ENCODE measurements around the gene SERTAD4. TPM values are rescaled to one million over a fixed set of nuclear protein-coding genes. Genes with fewer than 3 reads are reported as not detected.

SERTAD4 gene
- total and polyA plus RNA-seq, 2 of the 8 experiments (the other 6 are each of a cell fraction or from before 2014, with no cell fraction given) = 0.54 to 3.2 TPM

DNA sequence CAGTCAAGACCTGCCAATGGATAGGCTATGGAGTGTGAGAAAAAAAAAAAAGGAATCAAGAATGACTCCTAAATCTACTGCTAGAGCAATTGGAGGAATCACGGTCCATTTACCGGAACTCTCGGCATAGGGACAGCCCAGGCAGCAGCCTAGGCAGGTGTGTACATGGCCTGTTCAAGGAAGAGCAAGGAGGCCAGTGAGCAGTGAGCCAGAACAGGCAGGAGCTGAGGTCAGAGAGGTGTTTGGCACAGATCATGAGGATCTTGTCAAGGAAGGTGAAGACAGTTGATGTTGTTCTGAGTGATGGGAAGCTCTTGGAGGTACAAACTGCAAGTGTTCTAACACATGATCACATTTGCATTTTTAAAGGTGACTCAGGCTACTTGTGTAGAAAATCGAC lies 55.5 kb downstream of the SERTAD4 start:
- Histone ChIP-seq H3K9me3 (ENCODE audit: insufficient read depth in 2 of 2, low read depth in 1 of 2, low read length in 1 of 2) (no peaks in the 10 kb centered on the region), H4K5ac (ENCODE audit: insufficient read length, low read depth, low read length) (no peak overlapping the region), H3K9ac (replicated peaks in 1 of 4; ENCODE audit: extremely low read depth in 1 of 4, low read depth in 3 of 4, low read length in 3 of 4) (no peak overlapping the region), H4K20me1 (replicated peaks in 1 of 2; ENCODE audit: control insufficient read depth in 1 of 2, insufficient read depth in 2 of 2, low read length in 2 of 2) (no peaks in the 10 kb centered on the region), H3K4me2 (ENCODE audit: insufficient read depth in 1 of 2, low read depth in 2 of 2, low read length in 2 of 2) (no peak overlapping the region), H2BK20ac (ENCODE audit: low read length) (no peak overlapping the region), H3K27me3 (replicated peaks in 1 of 4; ENCODE audit: control insufficient read depth in 3 of 4, extremely low read depth in 1 of 4, insufficient read depth in 3 of 4, low read length in 3 of 4) (peaks cover 0 to 6% (median 3%) of the 10 kb centered on the region in 4 experiments; a peak in 3 of 7 replicates), H3K79me1 (ENCODE audit: low read depth, low read length) (no peaks in the 10 kb centered on the region), H3K4me1 (replicated peaks in 1 of 4; ENCODE audit: control insufficient read depth in 3 of 4, insufficient read depth in 4 of 4, low read length in 3 of 4) (peaks cover 0 to 8% (median 3%) of the 10 kb centered on the region in 4 experiments; a peak in 4 of 7 replicates), H3K36me3 (ENCODE audit: control insufficient read depth in 2 of 4, insufficient read depth in 4 of 4, low read length in 3 of 4) (no peaks in the 10 kb centered on the region), H2BK5ac (ENCODE audit: low read depth, low read length) (no peak overlapping the region), H3K18ac (ENCODE audit: extremely low read depth, low read length) (no peak overlapping the region), H2AK5ac (ENCODE audit: low read depth, low read length) (no peak overlapping the region), H3K56ac (replicated peaks; ENCODE audit: insufficient read length, low read depth, low read length) (no peak overlapping the region), H3K27ac (ENCODE audit: low read depth, low read length) (no peak overlapping the region), H2BK12ac (ENCODE audit: low read depth, low read length) (no peak overlapping the region), H2BK120ac (replicated peaks; ENCODE audit: low read depth, low read length) (no peak overlapping the region), H3K79me2 (ENCODE audit: control insufficient read depth in 1 of 2, insufficient read depth in 2 of 2, low read length in 2 of 2) (no peaks in the 10 kb centered on the region), H3K23ac (ENCODE audit: insufficient read length) (no peak overlapping the region), H3K14ac (ENCODE audit: insufficient read length) (no peak overlapping the region), H3K23me2 (ENCODE audit: low read depth, low read length) (peaks cover 6% of the 10 kb centered on the region; the same call in 1 of the 2 replicates), H3K4me3 (ENCODE audit: extremely low read depth in 1 of 4, insufficient read depth in 2 of 4, low read depth in 3 of 4, low read length in 4 of 4) (no peak overlapping the region), H2BK15ac (ENCODE audit: low read length) (no peak overlapping the region; the same call in 1 of the 2 replicates), H4K91ac (replicated peaks; ENCODE audit: insufficient read length, low read length) (no peak overlapping the region), H2AFZ (ENCODE audit: low read length) (no peak overlapping the region), H3K4ac (replicated peaks; ENCODE audit: insufficient read length, low read depth, low read length) (no peak overlapping the region), H4K8ac (ENCODE audit: extremely low read depth, insufficient read depth, low read length) (no peak overlapping the region)
- CTCF ChIA-PET (ENCODE audit: partially characterized antibody) = interaction anchor here (0.6 to 1.4 kb wide), 7 partner anchors 9 to 1129 kb away, joined by 3 to 5 read pairs (median 3); no protein-coding TSS in a partner anchor
- POLR2A ChIA-PET (ENCODE audit: partially characterized antibody) = interaction anchor here (1.0 kb wide), 1 partner anchor 86 kb away, joined by 4 read pairs; no protein-coding TSS in a partner anchor
- TF ChIP-seq POLR2AphosphoS5 (IDR thresholded peaks at IDR 0.05; ENCODE audit: low read depth, low read length) (no peak), RXRA (IDR thresholded peaks at IDR 0.05; ENCODE audit: insufficient read depth, low read depth, low read length) (no peak), ASH2L (IDR thresholded peaks at IDR 0.05; ENCODE audit: low read length) (no peak), EZH2 (IDR thresholded peaks at IDR 0.05; ENCODE audit: low read depth, low read length, severe bottlenecking) (no peak), CHD1 (IDR thresholded peaks at IDR 0.05; ENCODE audit: low read depth, low read length) (no peak), TAF7 (optimal IDR thresholded peaks at IDR 0.05; ENCODE audit: borderline replicate concordance, low read depth, low read length) (no peak), TCF12 (IDR thresholded peaks at IDR 0.05; ENCODE audit: low read depth, low read length) (no peak), RBBP5 (IDR thresholded peaks at IDR 0.05; ENCODE audit: borderline replicate concordance, low read depth, low read length) (no peak), BCL11A (IDR thresholded peaks at IDR 0.05; ENCODE audit: low read depth in 2 of 2, low read length in 2 of 2) (no peak), SP4 (IDR thresholded peaks at IDR 0.05; ENCODE audit: low read length) (no peak)
- WGBS, 2 experiments (ENCODE audit: extremely low coverage in 1 of 2, insufficient coverage in 1 of 2, insufficient read length in 1 of 2, insufficient replicate concordance in 2 of 2, low coverage in 1 of 2, low lambda C conversion rate in 2 of 2, missing lambda C conversion rate in 1 of 2) = 95% methylated on average over 4 of the region's 4 CpGs; no CpG with 5 or more reads in 1 of the 2 experiments
- no peak for DNase-seq (ENCODE audit: low read depth in 1 of 2, low spot score in 2 of 2)
- no peak for FAIRE-seq

Measured in H1 (cell line).